Tibial artery (tissue), 4 donors: ENCODE results near the gene DTX1.

Experiments
- DNase-seq, 2 donors: peaks; one replicate each; pipeline ENCODE4 v3.0.0-alpha.2; 2019
- H3K27ac ChIP-seq, 2 donors: fragments of 200-600 bp; sonication (generic) in 1 of 2; 1 replicate in 1 of 2; 2 replicates in 1 of 2; pipeline ENCODE4 v1.5.1; 2018 to 2019; ENCODE audit warnings: mild to moderate bottlenecking in 1 of 2
- H3K27me3 ChIP-seq, 2 donors: fragments of 200-600 bp; sonication (generic) in 1 of 2; one replicate each; pipeline versions ENCODE4 v1.5.1 to v1.6.0; 2016 to 2019
- H3K36me3 ChIP-seq, 3 donors: fragments of 200-600 bp; sonication (generic) in 2 of 3; one replicate each; pipeline ENCODE4 v1.5.1; 2016 to 2019; ENCODE audit warnings: mild to moderate bottlenecking in 2 of 3
- H3K4me1 ChIP-seq, 4 donors: fragments of 200-600 bp; sonication (generic) in 2 of 4; 1 replicate in 3 of 4; 2 replicates in 1 of 4; pipeline ENCODE4 v1.5.1; 2016 to 2019
- H3K4me3 ChIP-seq, 2 donors: fragments of 200-600 bp; sonication (generic) in 1 of 2; 1 replicate in 1 of 2; 2 replicates in 1 of 2; pipeline ENCODE4 v1.5.1; 2018 to 2019; ENCODE audit warnings: mild to moderate bottlenecking in 2 of 2
- H3K9me3 ChIP-seq, 3 donors: fragments of 200-600 bp; sonication (generic) in 1 of 3; one replicate each; pipeline ENCODE4 v1.5.1; 2016 to 2019
- intact Hi-C: fragments of 100-400 bp; cut with DNase I; formaldehyde crosslinking; loops from one replicate; pipeline ENCODE4 v1.15.0; 2023; ENCODE audit warnings: low total_unique reads
- TF ChIP-seq, protein P1 (sequence below), 2 experiments: fragments of 200-600 bp in 1 of 2; fragments of 450-650 bp in 1 of 2; IDR thresholded peaks; one replicate each; pipeline ENCODE4 v1.5.1; 2017 to 2019; ENCODE audit warnings: antibody characterized with exemption in 2 of 2, mild to moderate bottlenecking in 1 of 2, moderate library complexity in 1 of 2

DTX1 gene

DNA sequence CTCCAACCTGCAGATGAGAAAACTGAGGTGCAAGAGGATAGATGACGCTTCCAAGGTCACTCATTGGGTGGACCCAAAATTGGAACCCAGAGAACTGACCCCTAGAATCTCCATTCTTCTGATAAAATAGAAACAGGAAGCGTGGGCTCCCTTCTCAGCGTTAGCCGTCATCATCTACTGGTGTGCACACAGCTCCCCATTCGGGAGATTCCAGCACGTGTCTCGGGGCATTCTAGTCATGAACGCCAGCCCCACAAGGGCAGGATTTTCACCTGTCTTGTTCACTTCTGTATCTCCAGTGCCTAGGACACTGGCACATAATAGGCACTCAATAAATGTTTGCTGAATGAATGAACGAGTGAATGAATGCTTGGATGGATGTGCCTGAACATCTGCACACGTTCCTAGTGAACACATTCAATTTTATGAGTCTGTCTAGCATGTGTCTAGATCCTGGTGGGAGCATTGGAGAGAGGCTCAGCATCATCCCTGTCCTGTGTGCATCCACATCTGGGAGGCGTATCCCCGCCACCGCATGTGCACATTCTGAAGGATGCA, 48.5 kb downstream of the DTX1 start:
- Histone ChIP-seq H3K4me3 (no peak overlapping the region), H3K27ac (no peak overlapping the region), H3K27me3 (peaks cover 0 to 50% of the 10 kb centered on the region in 2 donors), H3K9me3 (no peaks in the 10 kb centered on the region), H3K36me3 (no peaks in the 10 kb centered on the region), H3K4me1 (peaks cover 0 to 4% (median 1%) of the 10 kb centered on the region in 4 donors)
- TF ChIP-seq, protein P1, sequence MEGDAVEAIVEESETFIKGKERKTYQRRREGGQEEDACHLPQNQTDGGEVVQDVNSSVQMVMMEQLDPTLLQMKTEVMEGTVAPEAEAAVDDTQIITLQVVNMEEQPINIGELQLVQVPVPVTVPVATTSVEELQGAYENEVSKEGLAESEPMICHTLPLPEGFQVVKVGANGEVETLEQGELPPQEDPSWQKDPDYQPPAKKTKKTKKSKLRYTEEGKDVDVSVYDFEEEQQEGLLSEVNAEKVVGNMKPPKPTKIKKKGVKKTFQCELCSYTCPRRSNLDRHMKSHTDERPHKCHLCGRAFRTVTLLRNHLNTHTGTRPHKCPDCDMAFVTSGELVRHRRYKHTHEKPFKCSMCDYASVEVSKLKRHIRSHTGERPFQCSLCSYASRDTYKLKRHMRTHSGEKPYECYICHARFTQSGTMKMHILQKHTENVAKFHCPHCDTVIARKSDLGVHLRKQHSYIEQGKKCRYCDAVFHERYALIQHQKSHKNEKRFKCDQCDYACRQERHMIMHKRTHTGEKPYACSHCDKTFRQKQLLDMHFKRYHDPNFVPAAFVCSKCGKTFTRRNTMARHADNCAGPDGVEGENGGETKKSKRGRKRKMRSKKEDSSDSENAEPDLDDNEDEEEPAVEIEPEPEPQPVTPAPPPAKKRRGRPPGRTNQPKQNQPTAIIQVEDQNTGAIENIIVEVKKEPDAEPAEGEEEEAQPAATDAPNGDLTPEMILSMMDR (IDR thresholded peaks at IDR 0.05), result no peak
- intact Hi-C loops, result no loop called here
- no peak for DNase-seq

DNA sequence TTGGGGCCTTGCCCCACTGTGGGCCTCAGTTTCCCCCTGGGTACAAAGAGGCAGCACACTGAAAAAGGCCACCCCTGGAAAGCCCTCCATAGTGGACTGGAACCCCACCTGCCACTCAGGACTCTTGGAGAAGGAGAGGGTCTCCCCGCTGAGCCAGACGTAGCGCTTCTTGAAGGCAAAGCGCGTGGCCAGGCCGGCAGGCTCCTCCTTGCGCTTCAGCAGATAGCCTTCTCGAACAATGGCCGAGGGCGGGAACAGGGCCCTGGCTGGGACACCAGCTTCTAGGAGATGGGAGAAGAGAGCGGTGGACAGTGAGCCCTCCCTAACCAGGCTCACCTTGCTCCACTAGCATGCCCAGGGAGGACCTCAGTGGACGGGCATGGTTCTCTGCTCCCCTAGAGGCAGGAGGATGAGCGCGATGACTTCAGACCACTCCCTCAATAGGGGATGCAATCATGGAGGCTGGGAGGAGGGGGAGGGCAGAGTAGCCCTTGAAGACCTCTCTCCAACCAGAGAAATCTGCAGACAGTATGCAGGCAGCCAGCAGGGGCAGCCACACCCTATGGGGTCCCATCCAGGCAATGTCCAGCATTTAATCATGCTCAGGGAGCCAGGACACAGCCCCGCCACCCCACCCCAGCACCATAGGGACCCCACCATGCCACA, 49.2 kb downstream of the DTX1 start:
- intact Hi-C loops, result no loop called here
- Histone ChIP-seq H3K9me3 (no peaks in the 10 kb centered on the region), H3K4me1 (peaks cover 0 to 4% (median 1%) of the 10 kb centered on the region in 4 donors), H3K36me3 (no peaks in the 10 kb centered on the region), H3K27me3 (peaks cover 0 to 46% of the 10 kb centered on the region in 2 donors), H3K27ac (no peak overlapping the region), H3K4me3 (no peak overlapping the region)
- no peak for DNase-seq
- TF ChIP-seq, protein P1 (IDR thresholded peaks at IDR 0.05), result no peak

DNA sequence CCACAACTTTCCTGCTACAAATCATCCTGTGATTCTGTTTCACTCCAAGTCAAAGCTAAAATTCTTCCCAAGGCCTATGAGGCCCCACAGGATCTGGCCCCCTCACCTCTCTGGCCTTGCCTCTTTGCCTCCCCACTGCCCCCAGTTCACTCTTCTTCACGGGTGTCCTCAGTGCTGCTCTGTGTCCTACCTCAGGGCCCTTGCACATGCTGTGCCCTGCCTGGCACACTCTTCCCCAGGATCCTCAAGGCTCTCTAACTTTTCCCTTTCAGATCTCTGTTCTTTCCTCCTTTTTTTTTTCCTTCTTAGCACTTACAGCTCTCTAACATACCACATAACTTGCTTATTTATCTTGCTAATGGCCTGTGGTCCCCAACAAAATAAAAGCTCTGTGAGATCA, 49.8 kb downstream of the DTX1 start:
- DNase-seq, result no peak
- Histone ChIP-seq H3K9me3 (no peaks in the 10 kb centered on the region), H3K36me3 (no peaks in the 10 kb centered on the region), H3K4me1 (peaks cover 0 to 4% (median 1%) of the 10 kb centered on the region in 4 donors), H3K27ac (no peak overlapping the region), H3K4me3 (no peak overlapping the region), H3K27me3 (peaks cover 0 to 45% of the 10 kb centered on the region in 2 donors)
- TF ChIP-seq, protein P1 (IDR thresholded peaks at IDR 0.05), result no peak
- intact Hi-C loops, result no loop called here

DNA sequence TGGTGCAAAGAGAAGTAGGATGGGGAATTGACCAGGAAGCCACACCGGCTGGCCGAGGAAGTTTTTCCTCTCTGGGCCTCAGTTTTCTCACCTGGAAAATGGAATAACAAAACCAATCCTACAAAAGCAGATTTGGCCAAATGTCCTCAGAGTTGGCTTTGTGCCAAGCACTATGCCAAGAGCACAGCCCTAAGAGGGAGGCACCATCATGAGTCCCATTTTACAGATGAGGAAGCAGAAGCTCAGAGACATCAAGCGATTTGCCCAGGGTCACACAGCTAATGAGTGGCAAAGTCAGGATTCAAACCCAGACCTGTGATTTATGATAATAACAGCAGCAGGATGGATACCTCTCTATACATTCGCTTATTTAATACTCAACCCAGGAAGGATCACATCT, 51.8 kb downstream of the DTX1 start:
- H3K9me3 ChIP-seq, result no peaks in the 10 kb centered on the region
- H3K4me1 ChIP-seq, result peaks cover 0 to 4% (median 1%) of the 10 kb centered on the region in 4 donors
- TF ChIP-seq, protein P1 (IDR thresholded peaks at IDR 0.05), result no peak
- no peak overlapping the region for H3K4me3 ChIP-seq
- H3K27me3 ChIP-seq, result peaks cover 0 to 46% of the 10 kb centered on the region in 2 donors
- no peaks in the 10 kb centered on the region for H3K36me3 ChIP-seq
- intact Hi-C loops, result no loop called here
- no peak overlapping the region for H3K27ac ChIP-seq
- DNase-seq, result no peak

DNA sequence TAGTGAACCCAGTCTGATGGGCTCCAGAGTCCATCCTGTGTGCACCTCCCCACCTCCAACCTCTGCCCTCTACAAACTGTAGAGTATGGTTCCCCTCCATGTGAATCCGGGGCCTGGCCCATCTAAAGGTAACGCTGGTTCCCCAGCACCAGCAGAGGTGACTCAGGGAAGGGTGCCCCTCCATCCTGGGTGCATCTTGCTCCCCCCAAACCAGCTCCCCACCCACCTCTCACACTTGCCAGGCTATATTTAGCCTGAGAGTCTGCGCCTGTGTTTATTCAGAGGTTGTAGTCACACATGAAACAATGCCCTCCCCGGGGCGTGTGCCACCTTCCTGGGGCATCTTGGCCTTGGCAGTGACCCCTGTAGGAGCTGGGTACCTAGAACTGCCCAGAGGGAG, 52.8 kb downstream of the DTX1 start:
- H3K27ac ChIP-seq, result no peak overlapping the region
- H3K9me3 ChIP-seq, result no peaks in the 10 kb centered on the region
- TF ChIP-seq, protein P1 (IDR thresholded peaks at IDR 0.05), result no peak
- no peak overlapping the region for H3K4me3 ChIP-seq
- H3K4me1 ChIP-seq, result no peaks in the 10 kb centered on the region
- no peak for DNase-seq
- H3K27me3 ChIP-seq, result peaks cover 0 to 47% of the 10 kb centered on the region in 2 donors
- intact Hi-C loops, result no loop called here
- no peaks in the 10 kb centered on the region for H3K36me3 ChIP-seq
